Tibial artery (tissue), 4 donors: ENCODE measurements around the gene TMIE.
"Not testable (repeated sequence)": the region's sequence is repeated elsewhere in the genome, so short reads cannot be mapped to it uniquely, and the experiment has no call there.

Experiments used
- DNase-seq, 2 donors: peaks; one replicate each; pipeline ENCODE4 v3.0.0-alpha.2; 2019
- H3K27ac ChIP-seq, 2 donors: fragments of 200-600 bp; sonication (generic) in 1 of 2; 1 replicate in 1 of 2; 2 replicates in 1 of 2; pipeline ENCODE4 v1.5.1; 2018 to 2019; ENCODE audit warnings: mild to moderate bottlenecking in 1 of 2
- H3K27me3 ChIP-seq, 2 donors: fragments of 200-600 bp; sonication (generic) in 1 of 2; one replicate each; pipeline versions ENCODE4 v1.5.1 to v1.6.0; 2016 to 2019
- H3K36me3 ChIP-seq, 3 donors: fragments of 200-600 bp; sonication (generic) in 2 of 3; one replicate each; pipeline ENCODE4 v1.5.1; 2016 to 2019; ENCODE audit warnings: mild to moderate bottlenecking in 2 of 3
- H3K4me1 ChIP-seq, 4 donors: fragments of 200-600 bp; sonication (generic) in 2 of 4; 1 replicate in 3 of 4; 2 replicates in 1 of 4; pipeline ENCODE4 v1.5.1; 2016 to 2019
- H3K4me3 ChIP-seq, 2 donors: fragments of 200-600 bp; sonication (generic) in 1 of 2; 1 replicate in 1 of 2; 2 replicates in 1 of 2; pipeline ENCODE4 v1.5.1; 2018 to 2019; ENCODE audit warnings: mild to moderate bottlenecking in 2 of 2
- H3K9me3 ChIP-seq, 3 donors: fragments of 200-600 bp; sonication (generic) in 1 of 3; one replicate each; pipeline ENCODE4 v1.5.1; 2016 to 2019
- intact Hi-C: fragments of 100-400 bp; cut with DNase I; formaldehyde crosslinking; loops from one replicate; pipeline ENCODE4 v1.15.0; 2023; ENCODE audit warnings: low total_unique reads
- TF ChIP-seq, protein P1 (sequence below), 2 experiments: fragments of 200-600 bp in 1 of 2; fragments of 450-650 bp in 1 of 2; IDR thresholded peaks; one replicate each; pipeline ENCODE4 v1.5.1; 2017 to 2019; ENCODE audit warnings: antibody characterized with exemption in 2 of 2, mild to moderate bottlenecking in 1 of 2, moderate library complexity in 1 of 2

Gene TMIE

DNA sequence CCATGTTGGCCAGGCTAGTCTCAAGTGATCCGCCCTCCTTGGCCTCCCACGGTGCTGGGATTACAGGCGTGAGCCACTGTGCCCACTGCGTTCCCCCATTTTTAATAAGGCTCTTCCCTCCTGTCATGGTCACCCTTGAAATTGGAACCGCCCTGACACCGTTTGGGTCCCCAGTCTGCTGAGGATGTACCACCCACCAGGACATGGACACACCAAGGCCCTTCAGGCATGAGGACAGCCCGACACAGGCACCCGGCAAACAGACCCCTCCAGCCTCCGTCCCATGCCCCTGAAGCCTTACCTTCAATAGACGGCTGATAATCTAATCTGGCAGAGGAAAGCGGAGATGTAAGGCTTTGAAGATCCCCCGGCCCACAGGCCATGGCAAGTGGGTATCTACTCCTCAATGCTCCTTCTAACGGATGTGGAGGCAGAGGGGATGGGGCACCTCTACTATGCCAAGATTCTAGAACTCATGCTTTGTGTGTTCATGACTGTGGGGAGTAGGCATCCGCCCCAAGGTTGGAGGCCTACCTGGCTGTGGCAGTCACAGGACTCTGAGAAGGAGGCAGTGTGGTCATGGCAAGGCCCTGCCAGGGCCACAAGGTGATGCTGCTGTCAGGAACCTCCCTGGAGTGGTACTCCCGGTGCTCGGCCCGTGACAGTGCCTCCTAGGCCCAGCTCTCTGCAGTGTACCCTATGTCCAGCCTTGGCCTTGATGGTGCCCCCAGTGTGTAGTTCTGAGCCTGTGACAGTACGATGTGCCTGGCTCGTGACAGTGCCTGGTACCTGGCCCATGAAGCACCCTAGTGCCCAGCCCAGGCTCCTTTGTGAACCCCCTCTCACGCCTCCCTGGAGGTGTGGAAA lies 35.0 kb downstream of the TMIE start:
- Histone ChIP-seq H3K9me3 (no peaks in the 10 kb centered on the region), H3K4me1 (no peaks in the 10 kb centered on the region)
- TF ChIP-seq, protein P1, sequence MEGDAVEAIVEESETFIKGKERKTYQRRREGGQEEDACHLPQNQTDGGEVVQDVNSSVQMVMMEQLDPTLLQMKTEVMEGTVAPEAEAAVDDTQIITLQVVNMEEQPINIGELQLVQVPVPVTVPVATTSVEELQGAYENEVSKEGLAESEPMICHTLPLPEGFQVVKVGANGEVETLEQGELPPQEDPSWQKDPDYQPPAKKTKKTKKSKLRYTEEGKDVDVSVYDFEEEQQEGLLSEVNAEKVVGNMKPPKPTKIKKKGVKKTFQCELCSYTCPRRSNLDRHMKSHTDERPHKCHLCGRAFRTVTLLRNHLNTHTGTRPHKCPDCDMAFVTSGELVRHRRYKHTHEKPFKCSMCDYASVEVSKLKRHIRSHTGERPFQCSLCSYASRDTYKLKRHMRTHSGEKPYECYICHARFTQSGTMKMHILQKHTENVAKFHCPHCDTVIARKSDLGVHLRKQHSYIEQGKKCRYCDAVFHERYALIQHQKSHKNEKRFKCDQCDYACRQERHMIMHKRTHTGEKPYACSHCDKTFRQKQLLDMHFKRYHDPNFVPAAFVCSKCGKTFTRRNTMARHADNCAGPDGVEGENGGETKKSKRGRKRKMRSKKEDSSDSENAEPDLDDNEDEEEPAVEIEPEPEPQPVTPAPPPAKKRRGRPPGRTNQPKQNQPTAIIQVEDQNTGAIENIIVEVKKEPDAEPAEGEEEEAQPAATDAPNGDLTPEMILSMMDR (IDR thresholded peaks at IDR 0.05): no peak

DNA sequence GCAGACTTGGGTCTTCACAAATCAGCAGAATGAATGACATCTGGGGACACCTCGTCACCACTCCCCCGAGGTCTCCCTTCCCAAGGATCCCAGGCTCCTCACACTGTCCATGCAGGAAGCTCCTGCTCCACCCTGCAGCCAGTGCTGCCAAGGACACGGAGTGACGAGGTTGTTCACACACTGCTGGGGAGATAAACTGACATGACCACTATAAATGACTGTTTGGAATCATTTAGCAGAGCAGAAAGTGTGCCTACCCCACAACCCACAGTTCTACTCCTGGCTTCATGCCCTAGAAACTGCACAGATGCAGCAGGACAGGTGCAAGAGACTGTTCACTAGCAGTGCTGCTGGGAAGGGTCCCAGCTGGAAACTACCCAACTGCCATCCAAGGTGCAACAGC lies 36.1 kb downstream of the TMIE start:
- TF ChIP-seq, protein P1 (IDR thresholded peaks at IDR 0.05): no peak
- no peak for DNase-seq

More for the DNA sequence above, 35.0 kb downstream of the TMIE start:
- Histone ChIP-seq H3K4me3 (no peak overlapping the region), H3K27ac (no peak overlapping the region), H3K36me3 (no peaks in the 10 kb centered on the region), H3K27me3 (peaks cover 0 to 14% of the 10 kb centered on the region in 2 donors)
- DNase-seq: no peak
- intact Hi-C loops: no loop called here

DNA sequence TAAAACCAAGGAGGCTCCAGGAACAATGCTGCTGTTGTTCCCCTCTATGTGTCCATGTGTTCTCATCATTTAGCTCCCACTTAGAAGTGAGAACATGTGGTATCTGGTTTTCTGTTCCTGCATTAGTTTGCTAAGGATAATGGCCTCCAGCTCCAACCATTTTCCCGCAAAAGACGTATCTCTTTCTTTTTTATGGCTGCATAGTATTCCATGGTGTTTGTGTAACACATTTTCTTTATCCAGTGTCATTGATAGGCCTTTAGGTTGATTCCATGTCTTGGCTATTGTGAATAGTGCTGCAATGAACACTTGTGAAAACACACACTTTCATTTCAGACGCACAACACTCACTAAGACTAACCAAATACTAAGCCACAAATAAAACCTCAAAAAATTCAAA lies 38.4 kb downstream of the TMIE start:
- intact Hi-C loops, H3K36me3 ChIP-seq, H3K4me1 ChIP-seq, DNase-seq, H3K27ac ChIP-seq, H3K9me3 ChIP-seq, H3K27me3 ChIP-seq, H3K4me3 ChIP-seq: not testable (repeated sequence)

More for the DNA sequence above, 36.1 kb downstream of the TMIE start:
- Histone ChIP-seq H3K9me3 (no peaks in the 10 kb centered on the region), H3K36me3 (no peaks in the 10 kb centered on the region), H3K4me3 (no peak overlapping the region), H3K27ac (no peak overlapping the region), H3K4me1 (no peaks in the 10 kb centered on the region), H3K27me3 (peaks cover 0 to 14% of the 10 kb centered on the region in 2 donors)
- intact Hi-C loops: no loop called here

DNA sequence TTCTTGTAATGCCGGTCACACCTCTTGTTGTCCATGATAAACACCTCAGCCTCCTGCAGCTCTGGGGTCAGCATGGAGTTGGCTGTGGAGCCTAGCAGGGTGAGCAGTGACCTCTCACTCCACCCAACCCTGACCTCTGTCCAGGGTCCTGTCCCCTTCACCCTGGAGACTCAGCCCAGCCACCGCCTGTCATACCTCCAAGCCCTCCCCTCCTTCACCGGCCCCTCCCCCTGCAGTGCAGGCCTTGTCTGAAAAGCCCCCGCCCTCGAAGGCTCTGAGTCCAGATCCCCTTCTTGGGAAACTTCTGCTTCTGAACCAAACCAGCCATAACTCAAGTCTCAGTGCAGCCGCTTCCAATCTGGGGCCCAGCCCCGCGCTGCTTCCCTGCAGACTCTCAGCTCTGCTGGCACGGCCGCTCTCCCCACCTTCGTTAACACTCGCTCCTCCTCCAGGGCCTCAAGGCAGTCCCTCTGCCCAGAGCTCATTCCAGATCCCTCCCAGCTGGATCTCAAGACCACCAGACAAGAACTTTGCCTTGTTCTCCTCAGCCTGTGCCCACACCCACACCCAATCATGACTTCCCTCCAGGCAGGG lies 41.9 kb downstream of the TMIE start:
- TF ChIP-seq, protein P1 (IDR thresholded peaks at IDR 0.05): no peak
- Histone ChIP-seq H3K4me3 (no peak overlapping the region), H3K9me3 (no peaks in the 10 kb centered on the region), H3K36me3 (no peaks in the 10 kb centered on the region), H3K27me3 (peaks cover 0 to 3% of the 10 kb centered on the region in 2 donors), H3K4me1 (no peaks in the 10 kb centered on the region), H3K27ac (no peak overlapping the region)
- no peak for DNase-seq
- intact Hi-C loops: no loop called here

DNA sequence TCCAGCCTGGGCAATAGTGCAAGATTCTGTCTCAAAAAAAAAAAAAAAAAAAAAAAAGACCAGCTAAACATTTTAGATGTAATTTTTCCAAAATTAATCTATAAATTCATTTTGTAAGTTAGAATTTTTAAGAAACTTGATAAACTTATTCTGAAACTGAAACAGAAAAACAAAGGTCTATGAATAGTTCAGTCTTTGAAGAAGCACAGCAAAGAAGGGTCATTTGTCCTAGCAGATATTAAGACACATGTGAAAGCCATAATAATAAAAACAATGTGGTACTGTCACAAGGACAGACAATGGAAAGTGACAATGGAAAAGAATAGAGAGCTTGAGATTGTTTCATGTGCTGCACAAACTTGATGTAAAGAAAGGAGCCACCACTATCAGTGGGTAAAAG lies 45.5 kb downstream of the TMIE start:
- peaks cover 0 to 3% of the 10 kb centered on the region in 2 donors for H3K27me3 ChIP-seq
- no peak overlapping the region for H3K27ac ChIP-seq
- TF ChIP-seq, protein P1 (IDR thresholded peaks at IDR 0.05): no peak
- DNase-seq: no peak
- no peaks in the 10 kb centered on the region for H3K4me1 ChIP-seq
- no peaks in the 10 kb centered on the region for H3K36me3 ChIP-seq
- H3K4me3 ChIP-seq: no peak overlapping the region
- H3K9me3 ChIP-seq: no peaks in the 10 kb centered on the region
- intact Hi-C loops: no loop called here

DNA sequence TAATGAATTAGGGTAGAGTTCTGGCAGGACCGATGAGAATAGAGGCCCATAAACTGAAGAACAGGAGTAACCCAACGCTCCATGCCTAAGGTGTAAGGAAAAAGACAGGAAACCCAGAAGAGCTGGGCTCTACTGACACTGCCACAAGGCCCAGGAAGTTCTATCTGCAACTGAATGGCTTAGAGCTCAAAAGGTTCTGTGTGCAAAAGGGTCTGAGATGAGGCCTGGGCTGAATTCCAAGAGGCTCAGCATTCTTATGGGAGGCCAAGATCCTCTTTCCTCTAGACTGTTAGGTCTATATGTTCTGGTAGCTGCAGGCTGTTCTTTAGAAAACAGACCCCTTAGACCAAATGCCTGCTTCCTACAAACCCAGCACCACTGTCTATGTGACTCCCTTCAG lies 47.0 kb downstream of the TMIE start:
- DNase-seq: no peak
- Histone ChIP-seq H3K27ac (no peak overlapping the region), H3K27me3 (peaks cover 0 to under 1% of the 10 kb centered on the region in 2 donors), H3K9me3 (no peaks in the 10 kb centered on the region), H3K4me1 (no peaks in the 10 kb centered on the region), H3K36me3 (no peaks in the 10 kb centered on the region), H3K4me3 (no peak overlapping the region)
- intact Hi-C loops: no loop called here
- TF ChIP-seq, protein P1 (IDR thresholded peaks at IDR 0.05): no peak
